Esophagus muscularis mucosa (tissue), 4 donors: ENCODE results near the gene BLOC1S4.

Experiments used
- EP300 ChIP-seq: sonication (generic); formaldehyde crosslinking; IDR thresholded peaks from one replicate; pipeline ENCODE4 v1.6.1; 2017; ENCODE audit warnings: antibody characterized with exemption
- POLR2A ChIP-seq: fragments of 450-650 bp; IDR thresholded peaks from one replicate; pipeline ENCODE4 v1.6.1; 2017; ENCODE audit warnings: antibody characterized with exemption, moderate library complexity, mild to moderate bottlenecking, low read depth
- POLR2AphosphoS5 ChIP-seq, 2 donors: sonication (generic); formaldehyde crosslinking; IDR thresholded peaks; one replicate each; pipeline ENCODE4 v1.6.1; 2017; ENCODE audit warnings: antibody characterized with exemption in 2 of 2
- TF ChIP-seq, protein P1 (sequence below), 3 experiments: fragments of 200-600 bp in 2 of 3; fragments of 450-650 bp in 1 of 3; sonication (generic) in 2 of 3; IDR thresholded peaks; one replicate each; pipeline ENCODE4 v1.5.1; 2017 to 2019; ENCODE audit warnings: antibody characterized with exemption in 3 of 3, mild to moderate bottlenecking in 2 of 3, moderate library complexity in 1 of 3

DNA sequence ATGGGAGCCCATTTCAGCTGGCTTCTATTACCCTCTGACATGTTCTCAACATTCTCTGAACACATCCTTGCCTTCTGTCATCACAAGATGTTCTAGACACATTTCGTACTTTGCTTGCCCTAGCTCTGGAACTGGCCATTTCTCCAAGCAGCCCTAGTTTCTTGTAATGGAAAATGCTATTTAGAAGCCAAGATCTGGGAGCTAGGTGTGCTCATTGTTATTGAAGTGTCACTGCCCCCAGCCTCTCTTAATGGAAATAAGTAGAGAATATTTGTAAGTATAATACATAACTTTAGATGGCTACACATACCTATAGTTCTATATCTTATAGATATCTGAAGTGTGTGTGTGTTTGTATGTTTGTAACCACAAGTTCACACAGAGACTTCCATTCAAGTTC, 13.2 kb upstream of the BLOC1S4 start:
- TF ChIP-seq, protein P1, sequence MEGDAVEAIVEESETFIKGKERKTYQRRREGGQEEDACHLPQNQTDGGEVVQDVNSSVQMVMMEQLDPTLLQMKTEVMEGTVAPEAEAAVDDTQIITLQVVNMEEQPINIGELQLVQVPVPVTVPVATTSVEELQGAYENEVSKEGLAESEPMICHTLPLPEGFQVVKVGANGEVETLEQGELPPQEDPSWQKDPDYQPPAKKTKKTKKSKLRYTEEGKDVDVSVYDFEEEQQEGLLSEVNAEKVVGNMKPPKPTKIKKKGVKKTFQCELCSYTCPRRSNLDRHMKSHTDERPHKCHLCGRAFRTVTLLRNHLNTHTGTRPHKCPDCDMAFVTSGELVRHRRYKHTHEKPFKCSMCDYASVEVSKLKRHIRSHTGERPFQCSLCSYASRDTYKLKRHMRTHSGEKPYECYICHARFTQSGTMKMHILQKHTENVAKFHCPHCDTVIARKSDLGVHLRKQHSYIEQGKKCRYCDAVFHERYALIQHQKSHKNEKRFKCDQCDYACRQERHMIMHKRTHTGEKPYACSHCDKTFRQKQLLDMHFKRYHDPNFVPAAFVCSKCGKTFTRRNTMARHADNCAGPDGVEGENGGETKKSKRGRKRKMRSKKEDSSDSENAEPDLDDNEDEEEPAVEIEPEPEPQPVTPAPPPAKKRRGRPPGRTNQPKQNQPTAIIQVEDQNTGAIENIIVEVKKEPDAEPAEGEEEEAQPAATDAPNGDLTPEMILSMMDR (IDR thresholded peaks at IDR 0.05) = no peak
- no peak for TF ChIP-seq POLR2A
- TF ChIP-seq POLR2AphosphoS5 (IDR thresholded peaks at IDR 0.05) = no peak
- TF ChIP-seq EP300 = no peak
